ENCODE results near the gene FASN.

Gene FASN

DNA sequence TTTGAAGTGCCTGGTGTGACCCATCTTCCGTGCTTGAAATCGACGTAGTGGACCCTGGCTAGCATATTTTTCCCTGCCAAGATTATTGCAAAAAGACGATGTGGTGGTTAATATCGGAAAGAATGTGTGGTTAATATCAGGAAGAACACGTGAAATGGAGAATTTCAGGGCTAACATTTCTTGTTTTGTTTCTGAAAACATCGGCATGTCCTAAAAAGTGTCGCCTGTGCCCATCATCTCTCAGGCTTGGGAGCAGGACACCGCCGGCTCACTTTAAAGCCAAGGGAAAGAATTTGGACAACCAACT, 60.2 kb downstream of the FASN start:
- Histone ChIP-seq H3K9ac (ENCODE audit: low read length) (peak overlapping the region; percentile 38), H3K23ac (ENCODE audit: low read length in 2 of 2) (no peak overlapping the region), H3K4me1 (ENCODE audit: control insufficient read depth, insufficient read depth, low read depth, low read length) (peaks cover 16% of the 10 kb centered on the region), H3K4me3 (ENCODE audit: insufficient read depth in 1 of 2, low read depth in 1 of 2, low read length in 2 of 2) (peak overlapping the region in 1 of 2 experiments; percentile 86), H3K4ac (ENCODE audit: low read depth in 1 of 2, low read length in 2 of 2) (no peak overlapping the region), H2AK5ac (ENCODE audit: low read length, severe bottlenecking) (no peak overlapping the region), H3K27ac (ENCODE audit: low read length, poor library complexity, severe bottlenecking) (no peak overlapping the region), H2BK5ac (ENCODE audit: low read depth, low read length, poor library complexity, severe bottlenecking) (no peak overlapping the region), H3K27me3 (ENCODE audit: control insufficient read depth in 1 of 2, insufficient read depth in 1 of 2, low read length in 2 of 2) (peaks cover 0 to 4% of the 10 kb centered on the region in 2 experiments), H2BK12ac (ENCODE audit: low read length in 2 of 2) (no peak overlapping the region), H3K4me2 (ENCODE audit: low read length, poor library complexity, severe bottlenecking) (peak overlapping the region; percentile 62), H3K79me1 (replicated peaks; ENCODE audit: low read length, poor library complexity, severe bottlenecking) (peaks cover 11% of the 10 kb centered on the region), H3K9me3 (ENCODE audit: control insufficient read depth, low read length) (no peaks in the 10 kb centered on the region), H2BK15ac (ENCODE audit: low read depth, poor library complexity, severe bottlenecking) (no peak overlapping the region), H3K18ac (ENCODE audit: low read depth in 1 of 2, low read length in 2 of 2) (no peak overlapping the region), H2AFZ (ENCODE audit: low read depth, low read length) (peak overlapping the region; percentile 29), H2BK120ac (ENCODE audit: low read depth, low read length) (no peak overlapping the region), H3K36me3 (ENCODE audit: control insufficient read depth in 1 of 2, insufficient read depth in 2 of 2, low read depth in 1 of 2, low read length in 2 of 2) (peaks cover 0 to 23% of the 10 kb centered on the region in 2 experiments), H4K91ac (ENCODE audit: low read length) (no peak overlapping the region), H3K14ac (ENCODE audit: low read length in 2 of 2) (no peak overlapping the region), H4K8ac (ENCODE audit: low read length) (no peak overlapping the region)
- DNase-seq, result no peak
- WGBS, result 32% methylated on average over 10 of the region's 10 CpGs

DNA sequence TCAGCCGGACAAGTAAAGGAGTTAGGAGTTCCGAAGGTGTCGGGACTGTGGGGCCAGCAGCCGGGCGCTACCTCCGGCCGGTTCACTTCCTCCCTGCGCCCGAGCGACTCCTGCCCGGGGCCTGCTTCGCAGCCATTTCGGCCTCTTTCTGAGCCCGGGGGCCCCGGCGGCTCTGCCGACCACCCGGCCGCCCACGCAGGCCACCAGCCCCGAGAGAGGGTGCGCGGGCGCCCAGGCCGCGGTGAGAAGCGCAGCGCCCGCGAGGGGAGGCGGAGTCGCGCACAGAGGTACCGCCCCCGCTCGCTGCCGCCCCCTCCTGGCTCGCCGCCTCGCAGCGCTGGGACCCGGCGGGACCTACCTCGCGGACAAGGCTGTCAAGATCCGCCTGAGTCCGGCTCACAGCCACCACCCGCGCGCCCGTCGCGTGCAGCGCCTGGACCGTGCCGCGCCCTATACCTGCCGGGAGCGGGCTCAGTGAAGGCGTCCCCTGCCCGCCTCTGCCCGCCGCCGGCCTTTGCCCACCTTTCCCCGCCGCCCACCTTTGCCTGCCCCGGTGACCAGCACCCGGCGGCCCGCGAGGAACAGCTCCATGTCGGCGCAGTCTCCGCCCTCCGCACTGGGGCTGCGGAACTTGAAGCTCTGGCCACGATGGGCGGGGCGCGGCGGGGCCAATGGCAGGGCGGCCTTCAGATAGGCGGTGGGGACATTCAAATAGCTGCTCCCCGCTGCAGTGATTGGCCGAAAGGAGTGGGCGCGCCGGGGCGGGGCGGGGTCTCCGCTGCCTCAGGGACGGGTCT, 60.7 kb downstream of the FASN start, which contains the start of gene DCXR:
Gene DCXR (minus strand): TSS at position 606 of the 797 bp plus-strand sequence. CDS start 15 bp downstream, at position 591.
- DNase-seq, result peak; percentile 97
- no peak within 1 kb of the TSS for H2AK5ac ChIP-seq (ENCODE audit: low read length, severe bottlenecking)
- under 1% methylated on average over 85 of the region's 92 CpGs for WGBS
- H3K23ac ChIP-seq (ENCODE audit: low read length in 2 of 2), result no peak within 1 kb of the TSS
- H4K91ac ChIP-seq (ENCODE audit: low read length), result peak within 1 kb of the TSS; percentile 62
- H3K79me1 ChIP-seq (replicated peaks; ENCODE audit: low read length, poor library complexity, severe bottlenecking), result peaks cover 11% of the 10 kb centered on the region
- H3K14ac ChIP-seq (ENCODE audit: low read length in 2 of 2), result peak within 1 kb of the TSS in 1 of 2 experiments; percentile 91
- H2BK12ac ChIP-seq (ENCODE audit: low read length in 2 of 2), result peak within 1 kb of the TSS; percentile 11 to 29
- peak within 1 kb of the TSS; percentile 75 for H3K4me2 ChIP-seq (ENCODE audit: low read length, poor library complexity, severe bottlenecking)
- H4K8ac ChIP-seq (ENCODE audit: low read length), result peak within 1 kb of the TSS; percentile 73
- H2BK15ac ChIP-seq (ENCODE audit: low read depth, poor library complexity, severe bottlenecking), result peak within 1 kb of the TSS; percentile 70
- H3K4me1 ChIP-seq (ENCODE audit: control insufficient read depth, insufficient read depth, low read depth, low read length), result peaks cover 17% of the 10 kb centered on the region
- peak within 1 kb of the TSS; percentile 66 to 86 for H3K4me3 ChIP-seq (ENCODE audit: insufficient read depth in 1 of 2, low read depth in 1 of 2, low read length in 2 of 2)
- H3K4ac ChIP-seq (ENCODE audit: low read depth in 1 of 2, low read length in 2 of 2), result peak within 1 kb of the TSS; percentile 44 to 66
- H2AFZ ChIP-seq (ENCODE audit: low read depth, low read length), result peak within 1 kb of the TSS; percentile 29
- H2BK120ac ChIP-seq (ENCODE audit: low read depth, low read length), result no peak within 1 kb of the TSS
- H3K27me3 ChIP-seq (ENCODE audit: control insufficient read depth in 1 of 2, insufficient read depth in 1 of 2, low read length in 2 of 2), result peaks cover 0 to 9% of the 10 kb centered on the region in 2 experiments
- H3K36me3 ChIP-seq (ENCODE audit: control insufficient read depth in 1 of 2, insufficient read depth in 2 of 2, low read depth in 1 of 2, low read length in 2 of 2), result peaks cover 0 to 24% of the 10 kb centered on the region in 2 experiments
- H3K9ac ChIP-seq (ENCODE audit: low read length), result peak within 1 kb of the TSS; percentile 83
- H2BK5ac ChIP-seq (ENCODE audit: low read depth, low read length, poor library complexity, severe bottlenecking), result no peak within 1 kb of the TSS
- H3K18ac ChIP-seq (ENCODE audit: low read depth in 1 of 2, low read length in 2 of 2), result peak within 1 kb of the TSS; percentile 79 to 87
- H3K9me3 ChIP-seq (ENCODE audit: control insufficient read depth, low read length), result no peaks in the 10 kb centered on the region
- H3K27ac ChIP-seq (ENCODE audit: low read length, poor library complexity, severe bottlenecking), result peak within 1 kb of the TSS; percentile 15

DNA sequence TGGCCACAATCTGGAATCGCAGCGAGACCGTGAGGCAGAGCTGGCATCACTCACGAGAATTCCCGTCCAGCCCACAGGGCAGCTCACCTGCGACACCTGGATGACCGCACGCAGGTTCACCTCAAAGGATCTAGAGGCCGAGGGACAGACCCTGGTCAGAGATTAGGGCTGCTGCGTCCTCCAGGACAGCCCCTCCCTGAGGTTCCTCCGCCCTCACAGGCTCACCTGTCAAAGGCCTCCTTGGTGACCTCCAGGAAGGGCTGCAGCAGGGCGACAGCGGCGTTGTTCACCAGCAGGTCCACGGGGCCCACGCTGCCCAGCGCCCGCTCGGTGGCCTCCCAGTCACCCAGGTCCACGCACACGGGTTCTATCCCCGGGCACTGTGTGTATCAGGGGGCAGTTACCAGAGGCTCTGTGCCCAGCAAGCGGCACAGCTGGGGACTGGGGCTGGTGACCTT, 61.4 kb downstream of the FASN start:
- Histone ChIP-seq H3K4me3 (ENCODE audit: insufficient read depth in 1 of 2, low read depth in 1 of 2, low read length in 2 of 2) (peak overlapping the region; percentile 66 to 86), H2AFZ (ENCODE audit: low read depth, low read length) (no peak overlapping the region), H2BK120ac (ENCODE audit: low read depth, low read length) (no peak overlapping the region), H2BK15ac (ENCODE audit: low read depth, poor library complexity, severe bottlenecking) (peak overlapping the region; percentile 70), H2BK12ac (ENCODE audit: low read length in 2 of 2) (peak overlapping the region; percentile 11 to 17), H3K4me1 (ENCODE audit: control insufficient read depth, insufficient read depth, low read depth, low read length) (peaks cover 21% of the 10 kb centered on the region), H4K91ac (ENCODE audit: low read length) (peak overlapping the region; percentile 62), H3K9ac (ENCODE audit: low read length) (peak overlapping the region; percentile 83), H3K27ac (ENCODE audit: low read length, poor library complexity, severe bottlenecking) (peak overlapping the region; percentile 15), H3K18ac (ENCODE audit: low read depth in 1 of 2, low read length in 2 of 2) (peak overlapping the region; percentile 5 to 11), H3K14ac (ENCODE audit: low read length in 2 of 2) (peak overlapping the region in 1 of 2 experiments; percentile 8), H2BK5ac (ENCODE audit: low read depth, low read length, poor library complexity, severe bottlenecking) (no peak overlapping the region), H4K8ac (ENCODE audit: low read length) (peak overlapping the region; percentile 5), H3K27me3 (ENCODE audit: control insufficient read depth in 1 of 2, insufficient read depth in 1 of 2, low read length in 2 of 2) (peaks cover 0 to 12% of the 10 kb centered on the region in 2 experiments), H3K79me1 (replicated peaks; ENCODE audit: low read length, poor library complexity, severe bottlenecking) (peaks cover 15% of the 10 kb centered on the region), H3K9me3 (ENCODE audit: control insufficient read depth, low read length) (no peaks in the 10 kb centered on the region), H3K23ac (ENCODE audit: low read length in 2 of 2) (no peak overlapping the region), H2AK5ac (ENCODE audit: low read length, severe bottlenecking) (no peak overlapping the region), H3K4me2 (ENCODE audit: low read length, poor library complexity, severe bottlenecking) (peak overlapping the region; percentile 75), H3K36me3 (ENCODE audit: control insufficient read depth in 1 of 2, insufficient read depth in 2 of 2, low read depth in 1 of 2, low read length in 2 of 2) (peaks cover 0 to 24% of the 10 kb centered on the region in 2 experiments), H3K4ac (ENCODE audit: low read depth in 1 of 2, low read length in 2 of 2) (peak overlapping the region in 1 of 2 experiments; percentile 66)
- 58% methylated on average over 23 of the region's 23 CpGs for WGBS
- no peak for DNase-seq

DNA sequence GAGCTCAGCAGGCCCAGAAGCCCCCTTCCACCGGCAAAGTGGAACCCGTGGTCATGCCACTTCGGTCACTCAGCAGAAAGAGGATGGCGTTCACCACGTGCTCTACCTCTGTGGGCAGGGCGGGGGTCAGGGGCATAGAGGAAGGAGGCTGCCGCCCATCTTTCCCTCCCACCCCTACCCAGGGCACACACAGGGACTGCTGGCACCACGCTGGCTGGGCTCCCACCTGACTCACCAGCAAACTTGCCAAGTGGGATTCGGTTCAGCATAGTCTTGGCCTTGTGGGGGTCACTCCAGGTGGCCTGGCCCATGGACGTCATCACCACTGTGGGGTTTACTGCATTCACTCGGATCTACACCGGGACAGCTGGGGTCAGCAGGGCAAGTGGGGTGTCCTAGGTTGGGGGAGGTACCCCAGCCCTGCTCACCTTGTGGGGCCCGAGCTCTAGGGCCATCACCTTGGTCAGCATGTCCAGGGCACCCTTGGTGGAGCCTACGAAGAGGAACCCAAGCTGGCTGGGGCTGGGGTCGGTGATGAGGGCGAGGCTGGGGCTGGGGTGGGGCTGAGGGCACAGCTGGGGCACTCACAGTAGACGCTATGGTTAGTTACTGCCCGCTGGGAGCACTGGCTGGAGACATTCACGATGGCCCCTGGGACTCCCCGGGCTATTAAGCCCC, 61.9 kb downstream of the FASN start:
- no peak for DNase-seq
- Histone ChIP-seq H3K4me3 (ENCODE audit: insufficient read depth in 1 of 2, low read depth in 1 of 2, low read length in 2 of 2) (peak overlapping the region in 1 of 2 experiments; percentile 86), H4K91ac (ENCODE audit: low read length) (peak overlapping the region; percentile 62), H2BK12ac (ENCODE audit: low read length in 2 of 2) (peak overlapping the region in 1 of 2 experiments; percentile 45), H2BK120ac (ENCODE audit: low read depth, low read length) (no peak overlapping the region), H3K9me3 (ENCODE audit: control insufficient read depth, low read length) (no peaks in the 10 kb centered on the region), H3K27me3 (ENCODE audit: control insufficient read depth in 1 of 2, insufficient read depth in 1 of 2, low read length in 2 of 2) (peaks cover 0 to 12% of the 10 kb centered on the region in 2 experiments), H4K8ac (ENCODE audit: low read length) (no peak overlapping the region), H3K14ac (ENCODE audit: low read length in 2 of 2) (no peak overlapping the region), H2AFZ (ENCODE audit: low read depth, low read length) (no peak overlapping the region), H3K36me3 (ENCODE audit: control insufficient read depth in 1 of 2, insufficient read depth in 2 of 2, low read depth in 1 of 2, low read length in 2 of 2) (peaks cover 0 to 24% of the 10 kb centered on the region in 2 experiments), H3K23ac (ENCODE audit: low read length in 2 of 2) (no peak overlapping the region), H2BK5ac (ENCODE audit: low read depth, low read length, poor library complexity, severe bottlenecking) (no peak overlapping the region), H3K9ac (ENCODE audit: low read length) (peak overlapping the region; percentile 83), H3K79me1 (replicated peaks; ENCODE audit: low read length, poor library complexity, severe bottlenecking) (peaks cover 15% of the 10 kb centered on the region), H2BK15ac (ENCODE audit: low read depth, poor library complexity, severe bottlenecking) (peak overlapping the region; percentile 70), H3K27ac (ENCODE audit: low read length, poor library complexity, severe bottlenecking) (no peak overlapping the region), H2AK5ac (ENCODE audit: low read length, severe bottlenecking) (no peak overlapping the region), H3K4ac (ENCODE audit: low read depth in 1 of 2, low read length in 2 of 2) (no peak overlapping the region), H3K4me1 (ENCODE audit: control insufficient read depth, insufficient read depth, low read depth, low read length) (peaks cover 21% of the 10 kb centered on the region), H3K4me2 (ENCODE audit: low read length, poor library complexity, severe bottlenecking) (peak overlapping the region; percentile 75), H3K18ac (ENCODE audit: low read depth in 1 of 2, low read length in 2 of 2) (no peak overlapping the region)
- WGBS, result 97% methylated on average over 16 of the region's 20 CpGs

All from mesenchymal stem cell (in vitro differentiated cells and primary cell).